SK-N-SH treated with all-trans-retinoic acid at 6 μM for 48 hours (cell line): ENCODE data around the gene EBF3.

Experiments
- ATAC-seq: fragments of 200-7000 bp; cut with Tn5 transposase; 3 replicates; pipeline ENCODE4 v1.9.1; 2020; ENCODE audit warnings: mild to moderate bottlenecking, moderate library complexity
- ARNTL ChIP-seq: fragments of 450-650 bp; formaldehyde crosslinking; IDR thresholded peaks from 2 replicates; pipeline ENCODE4 v1.5.0; 2020; ENCODE audit warnings: low read depth, mild to moderate bottlenecking, moderate library complexity, borderline replicate concordance
- CSDC2 ChIP-seq: fragments of 250-450 bp; sonication (Bioruptor Pico); IDR thresholded peaks from 2 replicates; pipeline ENCODE4 v1.5.0; 2020; ENCODE audit warnings: mild to moderate bottlenecking, moderate library complexity
- ESRRG ChIP-seq: fragments of 250-450 bp; sonication (Bioruptor Pico); IDR thresholded peaks from 2 replicates; pipeline ENCODE4 v1.6.1; 2021; ENCODE audit warnings: mild to moderate bottlenecking
- GLIS3 ChIP-seq: fragments of 250-450 bp; sonication (Bioruptor Pico); IDR thresholded peaks from 2 replicates; pipeline ENCODE4 v1.5.0; 2020; ENCODE audit warnings: mild to moderate bottlenecking, moderate library complexity
- ISL1 ChIP-seq: fragments of 250-450 bp; sonication (Bioruptor Pico); IDR thresholded peaks from 2 replicates; pipeline ENCODE4 v2.1.2; 2022; ENCODE audit warnings: mild to moderate bottlenecking, moderate library complexity
- OSR1 ChIP-seq: fragments of 250-450 bp; sonication (Bioruptor Pico); IDR thresholded peaks from 2 replicates; pipeline ENCODE4 v1.8.0; 2022; ENCODE audit warnings: moderate library complexity, mild to moderate bottlenecking, inconsistent platforms
- PPARA ChIP-seq: fragments of 250-450 bp; sonication (Bioruptor Pico); IDR thresholded peaks from 2 replicates; pipeline ENCODE4 v1.5.0; 2020; ENCODE audit warnings: mild to moderate bottlenecking, borderline replicate concordance
- RARB ChIP-seq: fragments of 250-450 bp; sonication (Bioruptor Pico); IDR thresholded peaks from 2 replicates; pipeline ENCODE4 v1.8.0; 2021; ENCODE audit warnings: mild to moderate bottlenecking, moderate library complexity
- SNAI2 ChIP-seq: fragments of 250-450 bp; sonication (Bioruptor Pico); IDR thresholded peaks from 2 replicates; pipeline ENCODE4 v1.5.0; 2020; ENCODE audit warnings: mild to moderate bottlenecking, moderate library complexity
- TCF4 ChIP-seq: fragments of 250-450 bp; sonication (Bioruptor Pico); IDR thresholded peaks from 2 replicates; pipeline ENCODE4 v1.8.0; 2021; ENCODE audit warnings: mild to moderate bottlenecking, moderate library complexity, borderline replicate concordance
- TOX ChIP-seq: fragments of 250-450 bp; sonication (Bioruptor Pico); IDR thresholded peaks from 2 replicates; pipeline ENCODE4 v1.8.0; 2021; ENCODE audit warnings: mild to moderate bottlenecking, moderate library complexity, borderline replicate concordance
- ZC3H10 ChIP-seq: fragments of 250-450 bp; sonication (Bioruptor Pico); IDR thresholded peaks from 2 replicates; pipeline ENCODE4 v1.5.1; 2021; ENCODE audit warnings: mild to moderate bottlenecking, moderate library complexity
- ZFP30 ChIP-seq: fragments of 450-650 bp; formaldehyde crosslinking; IDR thresholded peaks from 2 replicates; pipeline ENCODE4 v1.5.0; 2022; ENCODE audit warnings: mild to moderate bottlenecking, moderate library complexity
- ZNF565 ChIP-seq: fragments of 450-650 bp; formaldehyde crosslinking; conservative IDR thresholded peaks from 2 replicates; pipeline ENCODE4 v1.5.0; 2020; ENCODE audit warnings: low read depth, mild to moderate bottlenecking, moderate library complexity
- ZNF70 ChIP-seq: fragments of 450-650 bp; formaldehyde crosslinking; IDR thresholded peaks from 2 replicates; pipeline ENCODE4 v1.5.0; 2020; ENCODE audit warnings: mild to moderate bottlenecking, moderate library complexity
- TF ChIP-seq, protein P1 (sequence below): fragments of 250-450 bp; sonication (Bioruptor Pico); IDR thresholded peaks from 2 replicates; pipeline ENCODE4 v1.8.0; 2021; ENCODE audit warnings: low read depth, mild to moderate bottlenecking, moderate library complexity, borderline replicate concordance
- TF ChIP-seq, protein P2 (sequence below): fragments of 250-450 bp; sonication (Bioruptor Pico); IDR thresholded peaks from 2 replicates; pipeline ENCODE4 v1.5.1; 2021; ENCODE audit warnings: mild to moderate bottlenecking, moderate library complexity
- TF ChIP-seq, protein P3 (sequence below): fragments of 250-450 bp; sonication (Bioruptor Pico); IDR thresholded peaks from 2 replicates; pipeline ENCODE4 v1.5.1; 2020; ENCODE audit warnings: low read depth, mild to moderate bottlenecking, moderate library complexity

Gene EBF3

DNA sequence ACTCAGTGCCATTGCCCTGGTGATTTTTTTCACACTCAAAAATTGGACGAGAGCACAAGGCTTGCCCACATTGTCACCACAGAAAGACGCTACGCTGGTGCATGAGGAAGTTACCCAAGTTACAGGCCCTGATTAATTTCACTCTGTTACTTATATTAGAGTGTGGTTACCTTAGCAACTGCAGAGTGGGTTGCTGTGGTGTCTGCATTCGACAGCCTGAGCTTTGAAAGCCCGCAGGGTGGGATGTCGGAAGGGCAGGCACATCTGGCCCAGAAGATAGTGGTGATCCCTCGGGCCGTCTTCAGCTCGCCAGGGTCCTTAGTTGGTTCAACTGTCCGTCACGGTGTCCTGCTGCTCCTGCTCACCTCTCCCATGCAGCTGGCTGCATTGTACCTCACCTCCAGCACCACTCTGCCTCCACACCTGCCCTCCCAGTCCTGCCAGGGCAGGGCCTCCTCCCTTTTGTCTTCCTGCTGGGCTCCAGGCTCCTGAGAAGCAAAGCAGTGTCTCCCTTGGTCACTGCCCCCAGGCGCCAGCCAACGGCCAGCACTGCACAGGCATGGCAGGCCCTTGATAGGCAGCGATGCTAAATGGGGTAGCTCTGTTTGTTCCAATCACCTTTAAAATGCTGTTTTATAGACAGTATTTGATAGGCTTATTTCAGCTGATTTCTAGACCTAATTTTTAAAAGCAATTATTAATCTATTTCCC is 167.2 kb downstream of the EBF3 start:
- TF ChIP-seq RARB (CRISPR knock-in tag) (no peak), GLIS3 (CRISPR knock-in tag) (no peak), SNAI2 (CRISPR knock-in tag) (no peak), ESRRG (CRISPR knock-in tag) (no peak), OSR1 (CRISPR knock-in tag) (no peak), ZC3H10 (CRISPR knock-in tag) (no peak), ISL1 (CRISPR knock-in tag) (no peak), TOX (CRISPR knock-in tag) (no peak), PPARA (CRISPR knock-in tag) (no peak)
- TF ChIP-seq, protein P1, sequence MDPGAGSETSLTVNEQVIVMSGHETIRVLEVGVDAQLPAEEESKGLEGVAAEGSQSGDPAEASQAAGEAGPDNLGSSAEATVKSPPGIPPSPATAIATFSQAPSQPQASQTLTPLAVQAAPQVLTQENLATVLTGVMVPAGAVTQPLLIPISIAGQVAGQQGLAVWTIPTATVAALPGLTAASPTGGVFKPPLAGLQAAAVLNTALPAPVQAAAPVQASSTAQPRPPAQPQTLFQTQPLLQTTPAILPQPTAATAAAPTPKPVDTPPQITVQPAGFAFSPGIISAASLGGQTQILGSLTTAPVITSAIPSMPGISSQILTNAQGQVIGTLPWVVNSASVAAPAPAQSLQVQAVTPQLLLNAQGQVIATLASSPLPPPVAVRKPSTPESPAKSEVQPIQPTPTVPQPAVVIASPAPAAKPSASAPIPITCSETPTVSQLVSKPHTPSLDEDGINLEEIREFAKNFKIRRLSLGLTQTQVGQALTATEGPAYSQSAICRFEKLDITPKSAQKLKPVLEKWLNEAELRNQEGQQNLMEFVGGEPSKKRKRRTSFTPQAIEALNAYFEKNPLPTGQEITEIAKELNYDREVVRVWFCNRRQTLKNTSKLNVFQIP (CRISPR knock-in tag) = no peak
- TF ChIP-seq, protein P2, sequence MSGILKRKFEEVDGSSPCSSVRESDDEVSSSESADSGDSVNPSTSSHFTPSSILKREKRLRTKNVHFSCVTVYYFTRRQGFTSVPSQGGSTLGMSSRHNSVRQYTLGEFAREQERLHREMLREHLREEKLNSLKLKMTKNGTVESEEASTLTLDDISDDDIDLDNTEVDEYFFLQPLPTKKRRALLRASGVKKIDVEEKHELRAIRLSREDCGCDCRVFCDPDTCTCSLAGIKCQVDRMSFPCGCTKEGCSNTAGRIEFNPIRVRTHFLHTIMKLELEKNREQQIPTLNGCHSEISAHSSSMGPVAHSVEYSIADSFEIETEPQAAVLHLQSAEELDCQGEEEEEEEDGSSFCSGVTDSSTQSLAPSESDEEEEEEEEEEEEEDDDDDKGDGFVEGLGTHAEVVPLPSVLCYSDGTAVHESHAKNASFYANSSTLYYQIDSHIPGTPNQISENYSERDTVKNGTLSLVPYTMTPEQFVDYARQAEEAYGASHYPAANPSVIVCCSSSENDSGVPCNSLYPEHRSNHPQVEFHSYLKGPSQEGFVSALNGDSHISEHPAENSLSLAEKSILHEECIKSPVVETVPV (CRISPR knock-in tag) = no peak

DNA sequence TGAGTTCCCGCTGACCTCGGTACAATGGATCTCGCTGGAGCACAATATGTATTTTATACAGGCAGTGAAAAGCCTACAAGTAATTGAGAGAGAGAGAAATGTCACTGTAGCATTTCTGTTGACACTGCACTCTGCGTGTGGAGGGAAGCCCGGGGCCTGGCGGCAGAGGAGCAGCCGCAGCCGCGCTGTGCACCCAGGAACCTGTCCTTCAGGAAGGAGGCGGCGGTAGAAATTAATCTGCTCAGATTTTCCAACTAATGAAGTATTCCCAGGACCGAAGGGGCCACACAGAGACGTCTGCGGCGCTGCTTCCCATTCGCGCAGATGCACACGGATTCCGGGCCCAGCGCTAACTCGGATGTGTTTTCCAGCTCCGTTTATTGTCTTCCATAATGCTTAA is 170.1 kb downstream of the EBF3 start:
- TF ChIP-seq, protein P1 (CRISPR knock-in tag) = no peak
- no peak for TF ChIP-seq TCF4 (CRISPR knock-in tag)
- TF ChIP-seq, protein P2 (CRISPR knock-in tag) = no peak
- no peak for TF ChIP-seq ZNF565 (CRISPR knock-in tag)
- TF ChIP-seq, all 23 proteins: peak for 0
- ATAC-seq = no peak

More for the DNA sequence above, 167.2 kb downstream of the EBF3 start:
- no peak for ATAC-seq

DNA sequence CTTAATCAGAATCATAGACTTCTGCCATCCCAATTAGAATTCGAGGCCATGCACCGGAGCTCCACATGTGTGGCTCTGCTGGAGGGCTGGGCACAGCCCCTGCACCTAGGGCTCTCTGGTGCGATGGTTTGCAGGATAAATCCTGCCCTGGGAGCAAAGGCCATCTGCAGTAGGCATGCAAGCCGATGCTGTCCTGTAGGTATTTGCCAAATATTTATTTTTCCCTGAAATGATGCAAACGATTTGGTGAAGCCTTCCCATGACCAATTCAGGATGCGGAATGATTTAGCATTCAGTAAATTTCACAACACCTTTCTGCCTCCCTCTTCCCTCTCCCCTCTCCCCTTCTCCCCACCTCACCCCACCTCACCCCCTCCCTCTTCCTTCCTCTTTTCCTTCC is 170.6 kb downstream of the EBF3 start:
- ATAC-seq = no peak
- no peak for TF ChIP-seq TCF4 (CRISPR knock-in tag)
- TF ChIP-seq, protein P1 (CRISPR knock-in tag) = no peak
- TF ChIP-seq ZFP30 = no peak
- TF ChIP-seq ARNTL (CRISPR knock-in tag) = no peak
- TF ChIP-seq ZNF565 (CRISPR knock-in tag) = no peak
- TF ChIP-seq ISL1 (CRISPR knock-in tag) = no peak
- no peak for TF ChIP-seq CSDC2 (CRISPR knock-in tag)
- TF ChIP-seq ZC3H10 (CRISPR knock-in tag) = no peak

DNA sequence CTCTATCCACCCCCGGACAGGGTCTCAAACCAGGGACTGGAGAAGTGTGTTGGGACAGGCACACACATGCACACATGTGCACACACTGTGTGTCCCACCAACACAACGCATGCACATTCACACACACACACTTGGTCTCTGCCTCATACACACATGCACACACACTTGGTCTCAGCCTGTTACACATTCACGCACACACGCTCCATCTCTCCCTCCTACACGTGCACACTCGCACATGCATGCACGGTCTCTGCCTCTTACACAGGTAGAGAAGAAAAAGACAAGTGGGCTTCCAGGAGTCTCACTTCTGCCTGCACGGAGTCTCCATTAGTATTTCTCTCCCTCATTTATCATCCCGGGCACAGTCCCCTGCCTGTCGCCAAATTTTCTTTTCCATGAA is 171.2 kb downstream of the EBF3 start:
- ATAC-seq = no peak
- TF ChIP-seq GLIS3 (CRISPR knock-in tag) (no peak), ZC3H10 (CRISPR knock-in tag) (no peak), SNAI2 (CRISPR knock-in tag) (no peak), CSDC2 (CRISPR knock-in tag) (no peak), OSR1 (CRISPR knock-in tag) (no peak), PPARA (CRISPR knock-in tag) (no peak), TCF4 (CRISPR knock-in tag) (no peak), RARB (CRISPR knock-in tag) (no peak), ARNTL (CRISPR knock-in tag) (no peak), ZNF565 (CRISPR knock-in tag) (no peak), ZNF70 (no peak)
- TF ChIP-seq, protein P1 (CRISPR knock-in tag) = no peak
- TF ChIP-seq, protein P3, sequence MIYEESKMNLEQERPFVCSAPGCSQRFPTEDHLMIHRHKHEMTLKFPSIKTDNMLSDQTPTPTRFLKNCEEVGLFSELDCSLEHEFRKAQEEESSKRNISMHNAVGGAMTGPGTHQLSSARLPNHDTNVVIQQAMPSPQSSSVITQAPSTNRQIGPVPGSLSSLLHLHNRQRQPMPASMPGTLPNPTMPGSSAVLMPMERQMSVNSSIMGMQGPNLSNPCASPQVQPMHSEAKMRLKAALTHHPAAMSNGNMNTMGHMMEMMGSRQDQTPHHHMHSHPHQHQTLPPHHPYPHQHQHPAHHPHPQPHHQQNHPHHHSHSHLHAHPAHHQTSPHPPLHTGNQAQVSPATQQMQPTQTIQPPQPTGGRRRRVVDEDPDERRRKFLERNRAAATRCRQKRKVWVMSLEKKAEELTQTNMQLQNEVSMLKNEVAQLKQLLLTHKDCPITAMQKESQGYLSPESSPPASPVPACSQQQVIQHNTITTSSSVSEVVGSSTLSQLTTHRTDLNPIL (CRISPR knock-in tag) = no peak
